ENCODE results near the gene PHLDA2.

Gene PHLDA2

GRCh38 chr11:2881076-2881980 is 47.9 kb downstream of the PHLDA2 start:
- no peak for DNase-seq

- DNase-seq = no peak
Measured at GRCh38 chr11:2880646-2881045, 48.6 kb downstream of the PHLDA2 start.

- no peak for DNase-seq
Measured at GRCh38 chr11:2878782-2879181, 50.4 kb downstream of the PHLDA2 start.
